Neural cell (in vitro differentiated cells): ENCODE data around the gene PER2. TPM values are rescaled to one million over a fixed set of nuclear protein-coding genes. Genes with fewer than 3 reads are reported as not detected.

Experiments
- H2AFZ ChIP-seq: fragments of 200-600, 300-800 bp; sonication (generic), shearing (Covaris generic); 2 replicates; pipeline ENCODE4 v1.6.0; 2014; ENCODE audit warnings: low read depth, mild to moderate bottlenecking, antibody characterized with exemption, low read length, moderate library complexity
- H3F3A ChIP-seq: fragments of 200-600 bp; shearing (Covaris generic); 2 replicates; pipeline ENCODE4 v1.6.1; 2016; ENCODE audit warnings: mild to moderate bottlenecking, moderate library complexity, mixed read lengths, antibody characterized with exemption, low read length; ENCODE audit not compliant: insufficient read depth, poor library complexity, severe bottlenecking
- H3K27ac ChIP-seq: fragments of 200-600, 300-800 bp; sonication (generic), shearing (Covaris generic); 2 replicates; pipeline ENCODE4 v1.5.1; 2014; ENCODE audit warnings: mild to moderate bottlenecking, low read length, moderate library complexity
- H3K27me3 ChIP-seq: fragments of 300-800, 200-600 bp; sonication (generic), shearing (Covaris generic); 2 replicates; pipeline ENCODE4 v1.6.0; 2014; ENCODE audit warnings: mild to moderate bottlenecking, low read depth, low read length, moderate library complexity; ENCODE audit not compliant: insufficient read depth
- H3K36me3 ChIP-seq: fragments of 300-800, 200-600 bp; sonication (generic), shearing (Covaris generic); 2 replicates; pipeline ENCODE4 v1.5.1; 2014; ENCODE audit warnings: mild to moderate bottlenecking, antibody characterized with exemption, low read length, moderate library complexity; ENCODE audit not compliant: insufficient read depth
- H3K4me2 ChIP-seq: fragments of 300-800, 200-600 bp; sonication (generic), shearing (Covaris generic); 2 replicates; pipeline ENCODE4 v1.6.0; 2014; ENCODE audit warnings: mild to moderate bottlenecking, low read length
- H3K4me3 ChIP-seq: fragments of 300-800, 200-600 bp; sonication (generic), shearing (Covaris generic); 2 replicates; pipeline ENCODE4 v1.5.1; 2014; ENCODE audit warnings: mild to moderate bottlenecking, low read length, moderate library complexity
- H3K79me2 ChIP-seq: fragments of 200-600 bp; shearing (Covaris generic); replicated peaks from 2 replicates; pipeline ENCODE4 v1.6.0; 2014; ENCODE audit warnings: mild to moderate bottlenecking, low read length, moderate library complexity; ENCODE audit not compliant: insufficient read depth
- H3K9ac ChIP-seq: fragments of 300-800, 200-600 bp; sonication (generic), shearing (Covaris generic); 2 replicates; pipeline ENCODE4 v1.6.1; 2016; ENCODE audit warnings: mild to moderate bottlenecking, low read length, mixed read lengths
- H3K9me2 ChIP-seq: fragments of 200-600 bp; shearing (Covaris generic); 2 replicates; pipeline ENCODE4 v1.6.1; 2016; ENCODE audit warnings: mild to moderate bottlenecking, low read length, mixed read lengths; ENCODE audit not compliant: insufficient read depth
- H3K9me3 ChIP-seq: fragments of 200-600, 300-800 bp; sonication (generic), shearing (Covaris generic); 2 replicates; pipeline ENCODE4 v1.6.1; 2016; ENCODE audit warnings: mild to moderate bottlenecking, mixed run types, low read length, moderate library complexity, mixed read lengths
- H4K20me1 ChIP-seq: fragments of 200-600 bp; shearing (Covaris generic); 2 replicates; pipeline ENCODE4 v1.6.1; 2016; ENCODE audit warnings: mild to moderate bottlenecking, mixed run types; ENCODE audit not compliant: insufficient read depth
- EP300 ChIP-seq: fragments of 450-650 bp; conservative IDR thresholded peaks from 2 replicates; pipeline ENCODE4 v1.6.1; 2014; ENCODE audit warnings: antibody characterized with exemption, mild to moderate bottlenecking, moderate library complexity; ENCODE audit not compliant: poor library complexity, severe bottlenecking
- EZH2 ChIP-seq: fragments of 200-600, 300-800 bp; shearing (Covaris generic), sonication (generic); IDR thresholded peaks from 2 replicates; pipeline ENCODE4 v1.6.1; 2014; ENCODE audit warnings: antibody characterized with exemption, low read length, borderline replicate concordance, mild to moderate bottlenecking; ENCODE audit not compliant: insufficient read depth, poor library complexity, severe bottlenecking
- MXI1 ChIP-seq: fragments of 450-650 bp; conservative IDR thresholded peaks from 2 replicates; pipeline ENCODE4 v1.6.1; 2014; ENCODE audit warnings: antibody characterized with exemption, mild to moderate bottlenecking; ENCODE audit not compliant: poor library complexity, severe bottlenecking
- RAD21 ChIP-seq: fragments of 450-650 bp; conservative IDR thresholded peaks from 2 replicates; pipeline ENCODE4 v1.6.1; 2014; ENCODE audit warnings: antibody characterized with exemption, mild to moderate bottlenecking, moderate library complexity
- TAF1 ChIP-seq: IDR thresholded peaks from 2 replicates; pipeline ENCODE4 v1.6.1; 2012; ENCODE audit warnings: low read depth
- polyA plus RNA-seq: library from polyadenylated mRNA; depleted of rRNA; stranded (reverse); fragments of >200 nt; gene quantifications from 2 replicates; pipeline ENCODE4 v1.2.3, GENCODE V29; 2014
- TF ChIP-seq, protein P1 (sequence below): IDR thresholded peaks from 2 replicates; pipeline ENCODE4 v1.6.1; 2012; ENCODE audit warnings: borderline replicate concordance

PER2 gene
- polyA plus RNA-seq, 1 donor from 2014 or later, result 3.2 TPM

DNA sequence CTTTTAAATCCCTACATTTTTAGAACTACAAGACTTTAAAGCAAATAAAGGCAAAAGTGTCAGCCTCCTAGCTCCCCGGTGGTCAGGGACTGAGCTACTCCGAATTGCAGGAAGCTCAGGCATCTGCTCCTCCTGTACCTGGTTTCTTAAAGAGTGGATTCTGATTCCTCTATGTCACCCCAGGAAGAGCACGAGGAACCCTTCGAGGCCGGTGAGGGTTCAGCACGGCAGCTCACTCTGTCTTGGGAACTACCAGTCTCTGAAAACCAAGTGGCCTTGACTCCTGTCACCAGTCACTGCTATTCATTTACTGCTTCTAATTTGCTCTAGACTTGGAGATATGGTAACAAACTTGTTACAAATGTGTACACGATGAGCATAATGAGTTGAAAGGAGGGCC lies 2.3 kb downstream of the PER2 start:
- H2AFZ ChIP-seq, result no peak overlapping the region
- no peaks in the 10 kb centered on the region for H3K9me3 ChIP-seq
- H3K27ac ChIP-seq, result no peak overlapping the region
- H3K9ac ChIP-seq, result no peak overlapping the region
- no peaks in the 10 kb centered on the region for H3K27me3 ChIP-seq
- H3K9me2 ChIP-seq, result no peaks in the 10 kb centered on the region
- TF ChIP-seq, protein P1, sequence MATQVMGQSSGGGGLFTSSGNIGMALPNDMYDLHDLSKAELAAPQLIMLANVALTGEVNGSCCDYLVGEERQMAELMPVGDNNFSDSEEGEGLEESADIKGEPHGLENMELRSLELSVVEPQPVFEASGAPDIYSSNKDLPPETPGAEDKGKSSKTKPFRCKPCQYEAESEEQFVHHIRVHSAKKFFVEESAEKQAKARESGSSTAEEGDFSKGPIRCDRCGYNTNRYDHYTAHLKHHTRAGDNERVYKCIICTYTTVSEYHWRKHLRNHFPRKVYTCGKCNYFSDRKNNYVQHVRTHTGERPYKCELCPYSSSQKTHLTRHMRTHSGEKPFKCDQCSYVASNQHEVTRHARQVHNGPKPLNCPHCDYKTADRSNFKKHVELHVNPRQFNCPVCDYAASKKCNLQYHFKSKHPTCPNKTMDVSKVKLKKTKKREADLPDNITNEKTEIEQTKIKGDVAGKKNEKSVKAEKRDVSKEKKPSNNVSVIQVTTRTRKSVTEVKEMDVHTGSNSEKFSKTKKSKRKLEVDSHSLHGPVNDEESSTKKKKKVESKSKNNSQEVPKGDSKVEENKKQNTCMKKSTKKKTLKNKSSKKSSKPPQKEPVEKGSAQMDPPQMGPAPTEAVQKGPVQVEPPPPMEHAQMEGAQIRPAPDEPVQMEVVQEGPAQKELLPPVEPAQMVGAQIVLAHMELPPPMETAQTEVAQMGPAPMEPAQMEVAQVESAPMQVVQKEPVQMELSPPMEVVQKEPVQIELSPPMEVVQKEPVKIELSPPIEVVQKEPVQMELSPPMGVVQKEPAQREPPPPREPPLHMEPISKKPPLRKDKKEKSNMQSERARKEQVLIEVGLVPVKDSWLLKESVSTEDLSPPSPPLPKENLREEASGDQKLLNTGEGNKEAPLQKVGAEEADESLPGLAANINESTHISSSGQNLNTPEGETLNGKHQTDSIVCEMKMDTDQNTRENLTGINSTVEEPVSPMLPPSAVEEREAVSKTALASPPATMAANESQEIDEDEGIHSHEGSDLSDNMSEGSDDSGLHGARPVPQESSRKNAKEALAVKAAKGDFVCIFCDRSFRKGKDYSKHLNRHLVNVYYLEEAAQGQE, result no peak
- TF ChIP-seq EP300, result no peak
- TF ChIP-seq RAD21, result no peak
- H4K20me1 ChIP-seq, result no peaks in the 10 kb centered on the region
- no peaks in the 10 kb centered on the region for H3F3A ChIP-seq
- no peak overlapping the region for H3K4me3 ChIP-seq
- no peak overlapping the region for H3K4me2 ChIP-seq
- no peaks in the 10 kb centered on the region for H3K36me3 ChIP-seq
- peaks cover 17% of the 10 kb centered on the region for H3K79me2 ChIP-seq

DNA sequence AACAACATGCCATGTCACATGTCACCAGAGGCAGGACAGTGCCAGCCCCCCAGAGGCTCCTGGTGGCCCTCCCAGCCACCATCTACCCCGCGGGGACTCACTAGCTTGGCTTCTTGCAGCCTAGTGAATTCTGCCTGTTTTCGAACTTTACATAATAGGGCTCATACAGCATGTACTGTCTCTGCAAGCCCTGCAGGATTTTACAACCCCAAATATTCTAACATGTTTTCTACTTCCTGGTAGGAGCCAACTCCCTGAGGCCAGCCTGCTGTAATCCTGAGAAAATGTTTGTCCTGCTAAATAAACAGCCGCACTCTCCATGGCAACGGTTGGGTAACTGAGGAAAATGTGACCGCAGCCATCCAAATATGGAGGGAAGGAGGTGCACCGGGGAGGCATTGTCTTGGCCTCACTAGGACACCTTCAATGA lies 2.7 kb downstream of the PER2 start:
- TF ChIP-seq, protein P1, result no peak
- TF ChIP-seq EZH2 (no peak), TAF1 (no peak), EP300 (no peak)
- Histone ChIP-seq H3K4me2 (no peak overlapping the region), H3K4me3 (no peak overlapping the region), H3K9me2 (no peaks in the 10 kb centered on the region), H3K9me3 (no peaks in the 10 kb centered on the region), H3K27me3 (no peaks in the 10 kb centered on the region), H4K20me1 (no peaks in the 10 kb centered on the region), H3K27ac (no peak overlapping the region), H3K79me2 (peaks cover 17% of the 10 kb centered on the region), H3K9ac (no peak overlapping the region), H2AFZ (no peak overlapping the region), H3F3A (no peaks in the 10 kb centered on the region), H3K36me3 (no peaks in the 10 kb centered on the region)

DNA sequence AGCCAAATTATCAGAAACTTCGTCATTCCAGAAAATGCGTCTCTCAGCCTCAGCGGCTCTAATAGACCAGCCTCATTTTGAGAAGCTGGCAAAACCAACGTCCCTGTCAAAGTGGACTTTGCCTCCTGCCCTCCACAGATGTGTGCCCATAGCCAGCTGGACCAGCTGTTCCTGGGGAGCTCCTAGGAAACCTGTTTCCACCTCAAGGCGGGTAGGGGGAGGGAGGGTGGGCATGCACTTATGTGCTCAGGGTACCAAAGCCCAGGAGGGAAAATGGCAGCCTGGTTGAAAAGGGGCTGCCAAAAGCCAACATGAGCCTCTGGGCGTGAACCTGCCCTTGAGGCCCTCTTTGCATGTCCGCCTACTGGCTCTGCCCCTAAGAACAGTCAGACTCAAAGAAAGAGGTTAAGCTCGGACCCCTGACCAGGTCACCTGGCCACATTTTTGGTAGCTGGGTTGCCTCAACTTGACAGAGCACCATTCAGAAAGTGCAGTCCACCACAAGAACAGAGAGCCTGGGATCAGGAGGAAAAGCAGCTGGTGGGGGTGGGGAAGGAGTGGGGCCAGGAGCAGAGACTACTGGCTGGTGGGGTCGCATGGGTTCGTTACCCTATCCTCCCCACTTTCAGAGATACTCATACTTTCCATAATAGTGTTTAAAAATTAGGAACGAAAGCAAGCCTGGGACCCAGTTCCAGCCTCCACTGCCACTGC lies 3.5 kb downstream of the PER2 start:
- no peaks in the 10 kb centered on the region for H3F3A ChIP-seq
- no peak for TF ChIP-seq MXI1
- TF ChIP-seq TAF1, result no peak
- H3K9me2 ChIP-seq, result no peaks in the 10 kb centered on the region
- H3K27ac ChIP-seq, result no peak overlapping the region
- H4K20me1 ChIP-seq, result no peaks in the 10 kb centered on the region
- H3K79me2 ChIP-seq, result peaks cover 17% of the 10 kb centered on the region
- no peaks in the 10 kb centered on the region for H3K9me3 ChIP-seq
- no peak overlapping the region for H3K9ac ChIP-seq
- H3K36me3 ChIP-seq, result no peaks in the 10 kb centered on the region
- H3K27me3 ChIP-seq, result no peaks in the 10 kb centered on the region
- no peak overlapping the region for H3K4me3 ChIP-seq
- no peak overlapping the region for H3K4me2 ChIP-seq
- H2AFZ ChIP-seq, result no peak overlapping the region
